ENCODE results near the gene PAIP1.

Gene PAIP1

GRCh38 chr5:43498581-43498980 lies 58.3 kb downstream of the PAIP1 start:
- H3K4me3 ChIP-seq (ENCODE audit: low read depth, low read length): no peak overlapping the region
- TF ChIP-seq CTCF (IDR thresholded peaks at IDR 0.05; ENCODE audit: low read depth, low read length, missing control alignments): no peak
- in situ Hi-C loops (cut with HindIII; ENCODE audit: low sequenced_read_pairs): no loop called here
- no peak for DNase-seq (ENCODE audit: low read depth)

GRCh38 chr5:43497311-43498104 lies 59.4 kb downstream of the PAIP1 start:
- no peak for DNase-seq (ENCODE audit: low read depth)
- no peak overlapping the region for H3K4me3 ChIP-seq (ENCODE audit: low read depth, low read length)
- in situ Hi-C loops (cut with HindIII; ENCODE audit: low sequenced_read_pairs): no loop called here
- no peak for TF ChIP-seq CTCF (IDR thresholded peaks at IDR 0.05; ENCODE audit: low read depth, low read length, missing control alignments)

GRCh38 chr5:43491326-43491725 lies 65.6 kb downstream of the PAIP1 start:
- no peak for TF ChIP-seq CTCF (IDR thresholded peaks at IDR 0.05; ENCODE audit: low read depth, low read length, missing control alignments)
- H3K4me3 ChIP-seq (ENCODE audit: low read depth, low read length): no peak overlapping the region
- in situ Hi-C loops (cut with HindIII; ENCODE audit: low sequenced_read_pairs): no loop called here
- no peak for DNase-seq (ENCODE audit: low read depth)

GRCh38 chr5:43486353-43486752 lies 70.5 kb downstream of the PAIP1 start:
- in situ Hi-C loops (cut with HindIII; ENCODE audit: low sequenced_read_pairs): loop anchor here (5.0 kb wide), 2 partner anchors 51 to 74 kb away; partner anchors contain the start of gene CCL28
- no peak for TF ChIP-seq CTCF (IDR thresholded peaks at IDR 0.05; ENCODE audit: low read depth, low read length, missing control alignments)
- H3K4me3 ChIP-seq (ENCODE audit: low read depth, low read length): no peak overlapping the region
- no peak for DNase-seq (ENCODE audit: low read depth)

GRCh38 chr5:43485406-43485805 lies 71.5 kb downstream of the PAIP1 start:
- DNase-seq (ENCODE audit: low read depth): no peak
- in situ Hi-C loops (cut with HindIII; ENCODE audit: low sequenced_read_pairs): loop anchor here (5.0 kb wide), 2 partner anchors 52 to 73 kb away; partner anchors contain the start of gene CCL28
- H3K4me3 ChIP-seq (ENCODE audit: low read depth, low read length): no peak overlapping the region
- no peak for TF ChIP-seq CTCF (IDR thresholded peaks at IDR 0.05; ENCODE audit: low read depth, low read length, missing control alignments)

- peak; percentile 55 for DNase-seq (ENCODE audit: low read depth)
- in situ Hi-C loops (cut with HindIII; ENCODE audit: low sequenced_read_pairs): no loop called here
- peak; percentile 62 for TF ChIP-seq CTCF (IDR thresholded peaks at IDR 0.05; ENCODE audit: low read depth, low read length, missing control alignments)
- H3K4me3 ChIP-seq (ENCODE audit: low read depth, low read length): peak overlapping the region; percentile 92
Observed at GRCh38 chr5:43484106-43484849, 72.6 kb downstream of the PAIP1 start.

Data from astrocyte of the cerebellum (primary cell).